B cell (primary cell): ENCODE data around the gene NOP9.

Experiments used
- EZH2 ChIP-seq: IDR thresholded peaks from 2 replicates; pipeline ENCODE4 v1.6.1; 2012; ENCODE audit warnings: borderline replicate concordance, low read depth, mild to moderate bottlenecking, moderate library complexity, low read length; ENCODE audit not compliant: insufficient read depth, poor library complexity, severe bottlenecking
- TF ChIP-seq, protein P1 (sequence below): fragments of 200-600 bp; IDR thresholded peaks from one replicate; pipeline ENCODE4 v1.8.0; 2022; ENCODE audit warnings: antibody characterized with exemption, mild to moderate bottlenecking

- TF ChIP-seq EZH2, result no peak
- TF ChIP-seq, protein P1, sequence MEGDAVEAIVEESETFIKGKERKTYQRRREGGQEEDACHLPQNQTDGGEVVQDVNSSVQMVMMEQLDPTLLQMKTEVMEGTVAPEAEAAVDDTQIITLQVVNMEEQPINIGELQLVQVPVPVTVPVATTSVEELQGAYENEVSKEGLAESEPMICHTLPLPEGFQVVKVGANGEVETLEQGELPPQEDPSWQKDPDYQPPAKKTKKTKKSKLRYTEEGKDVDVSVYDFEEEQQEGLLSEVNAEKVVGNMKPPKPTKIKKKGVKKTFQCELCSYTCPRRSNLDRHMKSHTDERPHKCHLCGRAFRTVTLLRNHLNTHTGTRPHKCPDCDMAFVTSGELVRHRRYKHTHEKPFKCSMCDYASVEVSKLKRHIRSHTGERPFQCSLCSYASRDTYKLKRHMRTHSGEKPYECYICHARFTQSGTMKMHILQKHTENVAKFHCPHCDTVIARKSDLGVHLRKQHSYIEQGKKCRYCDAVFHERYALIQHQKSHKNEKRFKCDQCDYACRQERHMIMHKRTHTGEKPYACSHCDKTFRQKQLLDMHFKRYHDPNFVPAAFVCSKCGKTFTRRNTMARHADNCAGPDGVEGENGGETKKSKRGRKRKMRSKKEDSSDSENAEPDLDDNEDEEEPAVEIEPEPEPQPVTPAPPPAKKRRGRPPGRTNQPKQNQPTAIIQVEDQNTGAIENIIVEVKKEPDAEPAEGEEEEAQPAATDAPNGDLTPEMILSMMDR, result no peak
Measured at GRCh38 chr14:24337144-24337823, 37.6 kb downstream of the NOP9 start.
